Stimulated activated naive B cell treated with anti-CD40 and anti-IgM and Interleukin-4, amounts not matched to agents 10 μg/mL and 1 μg/mL and 100 μg/mL, for 72 hours (primary cell): Measurements from ENCODE around the gene DOC2A.

Source experiments
- ATAC-seq, 2 donors: fragments of 150-1000 bp; cut with Tn5 transposase; replicated peaks; 2 replicates each; pipeline ENCODE4 v1.10.0; 2021; ENCODE audit warnings: moderate library complexity in 1 of 2
- DNase-seq: peaks from one replicate; pipeline ENCODE4 v3.0.0; 2021
- H3K27ac Mint-ChIP-seq: one replicate; pipeline ENCODE4 v1.8.0; 2022; ENCODE audit warnings: mild to moderate bottlenecking, mixed read lengths
- H3K27me3 Mint-ChIP-seq, 2 donors: one replicate each; pipeline ENCODE4 v1.8.0; 2022; ENCODE audit warnings: mixed read lengths in 2 of 2
- H3K36me3 Mint-ChIP-seq, 2 donors: one replicate each; pipeline ENCODE4 v1.8.0; 2022; ENCODE audit warnings: mixed read lengths in 2 of 2, mild to moderate bottlenecking in 1 of 2
- H3K4me1 Mint-ChIP-seq, 2 donors: one replicate each; pipeline ENCODE4 v1.8.0; 2022; ENCODE audit warnings: mixed read lengths in 2 of 2, mild to moderate bottlenecking in 1 of 2
- H3K4me3 Mint-ChIP-seq, 2 donors: one replicate each; pipeline ENCODE4 v1.8.0; 2022; ENCODE audit warnings: mild to moderate bottlenecking in 2 of 2, mixed read lengths in 2 of 2, moderate library complexity in 1 of 2
- H3K9me3 Mint-ChIP-seq, 2 donors: one replicate each; pipeline ENCODE4 v1.8.0; 2022; ENCODE audit warnings: mixed read lengths in 2 of 2, mild to moderate bottlenecking in 1 of 2

The DOC2A gene

GRCh38 chr16:29983420-29984136, 27.2 kb downstream of the DOC2A start:
- H3K4me3 Mint-ChIP-seq = no peak overlapping the region
- H3K9me3 Mint-ChIP-seq = no peaks in the 10 kb centered on the region
- H3K36me3 Mint-ChIP-seq = peaks cover 52 to 69% of the 10 kb centered on the region in 2 donors
- peaks cover 4 to 10% of the 10 kb centered on the region in 2 donors for H3K4me1 Mint-ChIP-seq
- DNase-seq = no peak
- H3K27me3 Mint-ChIP-seq = no peaks in the 10 kb centered on the region
- no peak overlapping the region for H3K27ac Mint-ChIP-seq
- ATAC-seq = no peak

GRCh38 chr16:29982560-29983419, 28.0 kb downstream of the DOC2A start:
- Mint-ChIP-seq H3K27me3 (no peaks in the 10 kb centered on the region), H3K9me3 (no peaks in the 10 kb centered on the region), H3K27ac (peak overlapping the region; percentile 27), H3K4me1 (peaks cover 7 to 17% of the 10 kb centered on the region in 2 donors), H3K4me3 (no peak overlapping the region), H3K36me3 (peaks cover 51 to 67% of the 10 kb centered on the region in 2 donors)
- DNase-seq (no peak), ATAC-seq (no peak)

GRCh38 chr16:29978564-29979270, 32.1 kb downstream of the DOC2A start:
- Mint-ChIP-seq H3K27ac (peak overlapping the region; percentile 76), H3K9me3 (no peaks in the 10 kb centered on the region), H3K27me3 (no peaks in the 10 kb centered on the region), H3K36me3 (peaks cover 31 to 45% of the 10 kb centered on the region in 2 donors), H3K4me3 (no peak overlapping the region), H3K4me1 (peaks cover 25 to 47% of the 10 kb centered on the region in 2 donors)
- ATAC-seq (no peak), DNase-seq (no peak)

GRCh38 chr16:29978081-29978480, 32.7 kb downstream of the DOC2A start:
- Mint-ChIP-seq H3K36me3 (peaks cover 28 to 47% of the 10 kb centered on the region in 2 donors), H3K4me1 (peaks cover 29 to 52% of the 10 kb centered on the region in 2 donors), H3K4me3 (no peak overlapping the region), H3K9me3 (peaks cover 0 to 1% of the 10 kb centered on the region in 2 donors), H3K27ac (peak overlapping the region; percentile 76), H3K27me3 (no peaks in the 10 kb centered on the region)
- ATAC-seq (no peak), DNase-seq (no peak)

GRCh38 chr16:29977063-29977825, 33.6 kb downstream of the DOC2A start:
- no peak for ATAC-seq
- H3K27ac Mint-ChIP-seq = no peak overlapping the region
- no peak overlapping the region for H3K4me3 Mint-ChIP-seq
- H3K9me3 Mint-ChIP-seq = peaks cover 0 to 5% of the 10 kb centered on the region in 2 donors
- H3K27me3 Mint-ChIP-seq = no peaks in the 10 kb centered on the region
- no peak for DNase-seq
- peaks cover 30 to 56% of the 10 kb centered on the region in 2 donors for H3K4me1 Mint-ChIP-seq
- peaks cover 32 to 44% of the 10 kb centered on the region in 2 donors for H3K36me3 Mint-ChIP-seq

GRCh38 chr16:29975811-29976511, 34.9 kb downstream of the DOC2A start:
- no peaks in the 10 kb centered on the region for H3K27me3 Mint-ChIP-seq
- peaks cover 36 to 52% of the 10 kb centered on the region in 2 donors for H3K36me3 Mint-ChIP-seq
- H3K27ac Mint-ChIP-seq = peak overlapping the region; percentile 73
- DNase-seq (no peak), ATAC-seq (no peak)
- H3K4me3 Mint-ChIP-seq = peak overlapping the region; percentile 96 to 97
- peaks cover 0 to 5% of the 10 kb centered on the region in 2 donors for H3K9me3 Mint-ChIP-seq
- peaks cover 30 to 61% of the 10 kb centered on the region in 2 donors for H3K4me1 Mint-ChIP-seq

GRCh38 chr16:29975134-29975538, 35.7 kb downstream of the DOC2A start:
- ATAC-seq = no peak

GRCh38 chr16:29974291-29975133, 36.3 kb downstream of the DOC2A start:
- H3K27ac Mint-ChIP-seq = peak overlapping the region; percentile 92
- H3K4me1 Mint-ChIP-seq = peaks cover 31 to 61% of the 10 kb centered on the region in 2 donors
- H3K4me3 Mint-ChIP-seq = peak overlapping the region; percentile 96 to 97
- DNase-seq (no peak), ATAC-seq (no peak)
- peaks cover 32 to 50% of the 10 kb centered on the region in 2 donors for H3K36me3 Mint-ChIP-seq
- no peaks in the 10 kb centered on the region for H3K27me3 Mint-ChIP-seq
- peaks cover 0 to 5% of the 10 kb centered on the region in 2 donors for H3K9me3 Mint-ChIP-seq

More at GRCh38 chr16:29975134-29975538, 35.7 kb downstream of the DOC2A start:
- no peak for DNase-seq
- no peaks in the 10 kb centered on the region for H3K27me3 Mint-ChIP-seq
- H3K9me3 Mint-ChIP-seq = peaks cover 0 to 5% of the 10 kb centered on the region in 2 donors
- H3K36me3 Mint-ChIP-seq = peaks cover 32 to 50% of the 10 kb centered on the region in 2 donors
- H3K27ac Mint-ChIP-seq = peak overlapping the region; percentile 92
- peaks cover 30 to 61% of the 10 kb centered on the region in 2 donors for H3K4me1 Mint-ChIP-seq
- peak overlapping the region; percentile 96 to 97 for H3K4me3 Mint-ChIP-seq

GRCh38 chr16:29973384-29974246, 37.2 kb downstream of the DOC2A start, which contains the start of gene TAOK2:
TAOK2 (plus strand) TSS chr16:29973868; CDS start chr16:29977773, 3,905 bp downstream.
- H3K27ac Mint-ChIP-seq = peak within 1 kb of the TSS; percentile 92
- DNase-seq = peak; percentile 100
- H3K4me3 Mint-ChIP-seq = peak within 1 kb of the TSS; percentile 96 to 97
- peaks cover 29 to 56% of the 10 kb centered on the region in 2 donors for H3K4me1 Mint-ChIP-seq
- peaks cover 0 to 5% of the 10 kb centered on the region in 2 donors for H3K9me3 Mint-ChIP-seq
- peaks cover 29 to 46% of the 10 kb centered on the region in 2 donors for H3K36me3 Mint-ChIP-seq
- ATAC-seq = peak; percentile 98 to 99
- H3K27me3 Mint-ChIP-seq = no peaks in the 10 kb centered on the region

- H3K36me3 Mint-ChIP-seq = peaks cover 29 to 47% of the 10 kb centered on the region in 2 donors
- H3K4me3 Mint-ChIP-seq = peak overlapping the region in 1 of 2 donors; percentile 96
- no peaks in the 10 kb centered on the region for H3K27me3 Mint-ChIP-seq
- ATAC-seq (no peak), DNase-seq (no peak)
- H3K9me3 Mint-ChIP-seq = peaks cover 0 to 5% of the 10 kb centered on the region in 2 donors
- peak overlapping the region; percentile 92 for H3K27ac Mint-ChIP-seq
- H3K4me1 Mint-ChIP-seq = peaks cover 24 to 50% of the 10 kb centered on the region in 2 donors
Observed at GRCh38 chr16:29972992-29973383, 37.8 kb downstream of the DOC2A start.

- ATAC-seq (no peak), DNase-seq (no peak)
- H3K9me3 Mint-ChIP-seq = peaks cover 0 to 5% of the 10 kb centered on the region in 2 donors
- H3K27me3 Mint-ChIP-seq = no peaks in the 10 kb centered on the region
- H3K27ac Mint-ChIP-seq = no peak overlapping the region
- H3K36me3 Mint-ChIP-seq = peaks cover 25 to 49% of the 10 kb centered on the region in 2 donors
- H3K4me3 Mint-ChIP-seq = no peak overlapping the region
- H3K4me1 Mint-ChIP-seq = peaks cover 24 to 47% of the 10 kb centered on the region in 2 donors
Observed at GRCh38 chr16:29972500-29972899, 38.3 kb downstream of the DOC2A start.
